ENCODE measurements around the gene PYROXD2. TPM values are rescaled to one million over a fixed set of nuclear protein-coding genes. Genes with fewer than 3 reads are reported as not detected.

Gene PYROXD2
- total and polyA plus RNA-seq, 10 of the 15 experiments (the other 5 are each of a cell fraction or from before 2014, with no cell fraction given) = 4.8 to 15.8 (median 11.1) TPM

DNA sequence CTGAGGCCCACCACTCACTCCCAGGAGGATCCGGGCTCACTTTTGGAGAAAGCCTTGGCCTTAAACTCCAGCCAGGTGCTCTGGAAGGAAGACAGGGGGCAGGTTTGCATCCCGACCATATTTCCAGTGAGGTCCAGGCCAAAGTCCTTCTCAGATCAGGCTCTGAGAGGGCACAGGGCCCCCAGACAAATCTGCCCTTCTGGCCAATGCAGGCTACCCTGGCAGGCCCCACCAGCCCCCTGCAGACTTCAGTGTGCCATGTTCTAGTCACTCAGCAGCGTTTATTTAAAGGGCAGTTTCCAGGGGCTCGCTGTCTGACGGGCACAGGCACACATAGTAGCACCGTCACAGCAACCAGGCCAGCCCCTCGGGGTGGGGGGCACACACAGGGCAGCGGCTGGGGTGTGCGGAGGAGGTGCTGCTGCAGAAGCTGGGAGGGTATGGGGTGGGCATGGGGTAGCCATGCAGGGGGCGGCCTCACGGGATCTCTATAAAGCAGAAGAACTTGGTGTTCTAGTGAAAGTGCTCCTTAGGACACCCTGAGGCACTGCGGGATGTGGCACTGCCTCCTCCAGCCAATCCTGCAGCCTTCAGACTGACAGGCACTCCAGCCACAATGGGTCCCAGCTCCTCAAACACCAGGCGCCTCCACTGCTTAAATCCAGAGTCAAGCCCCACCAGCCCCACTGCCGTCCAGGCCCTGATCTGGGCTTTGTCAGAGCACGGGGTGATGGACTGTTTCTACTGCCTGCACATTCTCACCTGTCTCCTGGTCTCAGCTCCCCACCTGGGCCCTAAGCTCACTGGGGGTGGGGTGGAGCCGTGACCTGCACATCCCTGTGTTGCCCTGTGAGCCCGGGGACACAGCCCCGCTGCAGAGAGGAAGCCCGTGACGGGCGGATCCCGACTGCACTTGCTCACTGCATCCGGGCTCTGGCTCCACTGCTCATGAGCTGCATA lies 9.6 kb upstream of the PYROXD2 start (continued):
- TF ChIP-seq, protein P1, sequence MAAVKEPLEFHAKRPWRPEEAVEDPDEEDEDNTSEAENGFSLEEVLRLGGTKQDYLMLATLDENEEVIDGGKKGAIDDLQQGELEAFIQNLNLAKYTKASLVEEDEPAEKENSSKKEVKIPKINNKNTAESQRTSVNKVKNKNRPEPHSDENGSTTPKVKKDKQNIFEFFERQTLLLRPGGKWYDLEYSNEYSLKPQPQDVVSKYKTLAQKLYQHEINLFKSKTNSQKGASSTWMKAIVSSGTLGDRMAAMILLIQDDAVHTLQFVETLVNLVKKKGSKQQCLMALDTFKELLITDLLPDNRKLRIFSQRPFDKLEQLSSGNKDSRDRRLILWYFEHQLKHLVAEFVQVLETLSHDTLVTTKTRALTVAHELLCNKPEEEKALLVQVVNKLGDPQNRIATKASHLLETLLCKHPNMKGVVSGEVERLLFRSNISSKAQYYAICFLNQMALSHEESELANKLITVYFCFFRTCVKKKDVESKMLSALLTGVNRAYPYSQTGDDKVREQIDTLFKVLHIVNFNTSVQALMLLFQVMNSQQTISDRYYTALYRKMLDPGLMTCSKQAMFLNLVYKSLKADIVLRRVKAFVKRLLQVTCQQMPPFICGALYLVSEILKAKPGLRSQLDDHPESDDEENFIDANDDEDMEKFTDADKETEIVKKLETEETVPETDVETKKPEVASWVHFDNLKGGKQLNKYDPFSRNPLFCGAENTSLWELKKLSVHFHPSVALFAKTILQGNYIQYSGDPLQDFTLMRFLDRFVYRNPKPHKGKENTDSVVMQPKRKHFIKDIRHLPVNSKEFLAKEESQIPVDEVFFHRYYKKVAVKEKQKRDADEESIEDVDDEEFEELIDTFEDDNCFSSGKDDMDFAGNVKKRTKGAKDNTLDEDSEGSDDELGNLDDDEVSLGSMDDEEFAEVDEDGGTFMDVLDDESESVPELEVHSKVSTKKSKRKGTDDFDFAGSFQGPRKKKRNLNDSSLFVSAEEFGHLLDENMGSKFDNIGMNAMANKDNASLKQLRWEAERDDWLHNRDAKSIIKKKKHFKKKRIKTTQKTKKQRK (IDR thresholded peaks at IDR 0.05; ENCODE audit: low read depth, low read length) = no peak
- TF ChIP-seq SMC3 (IDR thresholded peaks at IDR 0.05; ENCODE audit: borderline replicate concordance, low read length) = no peak
- TF ChIP-seq BMI1 (IDR thresholded peaks at IDR 0.05; ENCODE audit: borderline replicate concordance) = no peak

DNA sequence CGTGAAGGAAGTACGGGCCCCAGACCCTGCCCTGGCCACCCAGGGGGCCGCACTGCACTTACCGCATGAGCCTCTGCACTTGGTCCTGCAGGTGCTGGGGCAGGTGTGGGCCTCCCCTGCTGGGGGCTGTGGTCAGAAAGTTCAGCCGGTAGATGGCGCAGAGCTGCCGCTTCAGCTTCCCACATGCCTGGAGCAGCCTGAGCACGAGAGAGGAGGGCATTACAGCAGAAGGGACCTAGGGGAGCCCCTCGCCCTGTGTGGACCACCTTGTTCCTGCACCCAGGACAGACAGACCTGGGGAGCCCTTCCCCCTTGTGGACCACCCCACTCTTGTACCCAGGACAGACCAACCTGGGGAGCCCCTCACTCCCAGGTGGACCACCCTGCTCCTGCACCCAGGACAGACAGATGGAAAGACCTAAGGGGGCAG lies 8.7 kb upstream of the PYROXD2 start:
- ChIA-PET CTCF (interaction anchor here (1.3 kb wide), 1 partner anchor 18 kb away, joined by 3 read pairs; no protein-coding TSS in a partner anchor), RAD21 (ENCODE audit: unreplicated experiment) (no interaction called here), SMC1A (ENCODE audit: uncharacterized antibody, unreplicated experiment) (interaction anchor here (1.2 kb wide), 1 partner anchor 12 kb away, joined by 4 read pairs; no protein-coding TSS in a partner anchor), POLR2A (interaction anchor here (1.4 kb wide), 1 partner anchor 12 kb away, joined by 4 read pairs; no protein-coding TSS in a partner anchor)
- no peak for DNase-seq (ENCODE audit: low read depth, low spot score)
- no peak overlapping the region for H2AFZ ChIP-seq (ENCODE audit: control insufficient read depth, low read depth, low read length)
- H3K4me3 ChIP-seq = no peak overlapping the region
- no TSS peak for BruUV-seq (replicated peaks)
- in situ Hi-C loops (cut with MboI) (no loop called here), intact Hi-C loops (cut with micrococcal nuclease; ENCODE audit: unreplicated experiment) (no loop called here)
- FAIRE-seq = no peak
- H3K4me2 ChIP-seq (ENCODE audit: control insufficient read depth, insufficient read depth) = no peak overlapping the region
- peaks cover 10 to 20% of the 10 kb centered on the region in 2 experiments; a peak in 3 of 4 replicates for H3K36me3 ChIP-seq (ENCODE audit: control insufficient read depth in 2 of 2, insufficient read depth in 2 of 2, low read length in 1 of 2)
- H3K27me3 ChIP-seq (replicated peaks in 1 of 2; ENCODE audit: control insufficient read depth in 2 of 2, insufficient read depth in 2 of 2, low read length in 1 of 2) = no peaks in the 10 kb centered on the region
- no peak overlapping the region for H3K27ac ChIP-seq (ENCODE audit: control insufficient read depth, insufficient read depth)
- 95% methylated on average over 9 of the region's 9 CpGs for WGBS (ENCODE audit: insufficient coverage, insufficient replicate concordance, low lambda C conversion rate, missing lambda C conversion rate)
- no peaks in the 10 kb centered on the region for H4K20me1 ChIP-seq (ENCODE audit: control insufficient read depth, insufficient read depth)
- H3K9me3 ChIP-seq (replicated peaks; ENCODE audit: control insufficient read depth, insufficient read depth, low read length) = no peaks in the 10 kb centered on the region
- no peak overlapping the region for H3K9ac ChIP-seq (ENCODE audit: control insufficient read depth, insufficient read depth, low read length)
- peaks cover 5% of the 10 kb centered on the region for H3K4me1 ChIP-seq (ENCODE audit: control insufficient read depth, insufficient read depth, low read length)
- ATAC-seq = no peak
- H3K79me2 ChIP-seq (ENCODE audit: control insufficient read depth, insufficient read depth, low read length) = no peaks in the 10 kb centered on the region
- TF ChIP-seq ZZZ3 (IDR thresholded peaks at IDR 0.05; ENCODE audit: control insufficient read depth, insufficient read length, low read depth) = no peak
- no peak for TF ChIP-seq BHLHE40 (IDR thresholded peaks at IDR 0.05; ENCODE audit: borderline replicate concordance in 1 of 2, low read depth in 2 of 2, low read length in 1 of 2)
- no peak for TF ChIP-seq TARDBP (IDR thresholded peaks at IDR 0.05; ENCODE audit: borderline replicate concordance)
- TF ChIP-seq NFYA (IDR thresholded peaks at IDR 0.05; ENCODE audit: borderline replicate concordance, low read depth, low read length) = no peak
- no peak for TF ChIP-seq KAT2A (conservative IDR thresholded peaks at IDR 0.05; ENCODE audit: control insufficient read depth, low read depth, low read length)
- TF ChIP-seq MAX (IDR thresholded peaks at IDR 0.05; ENCODE audit: low read depth, low read length) = no peak
- TF ChIP-seq SRF (IDR thresholded peaks at IDR 0.05; ENCODE audit: low read depth in 2 of 2, low read length in 2 of 2) = no peak
- no peak for TF ChIP-seq PML (IDR thresholded peaks at IDR 0.05; ENCODE audit: low read length)
- TF ChIP-seq CREM (IDR thresholded peaks at IDR 0.05; ENCODE audit: low read depth) = no peak
- no peak for TF ChIP-seq CHD4 (IDR thresholded peaks at IDR 0.05)
- no peak for TF ChIP-seq ZNF274 (IDR thresholded peaks at IDR 0.05; ENCODE audit: insufficient read depth, insufficient read length)
- no peak for TF ChIP-seq HDAC2 (IDR thresholded peaks at IDR 0.05)

Data from GM12878 (cell line).